HG03280 (cell line): ENCODE data around the gene FBXO46.

Experiments used
- ATAC-seq: cut with Tn5 transposase; IDR thresholded peaks from one replicate; pipeline ENCODE4 v1.9.1; 2021; ENCODE audit warnings: mild to moderate bottlenecking, moderate library complexity; ENCODE audit not compliant: unreplicated experiment

The FBXO46 gene

GRCh38 chr19:45730368-45731288 is at the start of gene FBXO46:
Gene FBXO46, minus strand, starts transcription at chr19:45730896. Its CDS starts 17,401 bp downstream, at chr19:45713495.
- ATAC-seq, result peak; percentile 95

GRCh38 chr19:45780146-45780447 is 49.4 kb upstream of the FBXO46 start:
- ATAC-seq, result no peak

GRCh38 chr19:45779231-45780145 is 48.8 kb upstream of the FBXO46 start:
- no peak for ATAC-seq

- ATAC-seq, result no peak
Measured at GRCh38 chr19:45778010-45778661, 47.4 kb upstream of the FBXO46 start.

- no peak for ATAC-seq
Measured at GRCh38 chr19:45777395-45777961, 46.8 kb upstream of the FBXO46 start.

GRCh38 chr19:45774765-45775164 is 44.1 kb upstream of the FBXO46 start:
- no peak for ATAC-seq

GRCh38 chr19:45773384-45773783 is 42.7 kb upstream of the FBXO46 start:
- no peak for ATAC-seq

GRCh38 chr19:45772912-45773311 is 42.2 kb upstream of the FBXO46 start:
- ATAC-seq, result no peak

- no peak for ATAC-seq
Measured at GRCh38 chr19:45772130-45772840, 41.6 kb upstream of the FBXO46 start.

- no peak for ATAC-seq
Measured at GRCh38 chr19:45771311-45771933, 40.7 kb upstream of the FBXO46 start.

- peak; percentile 47 for ATAC-seq
Measured at GRCh38 chr19:45770192-45771101, 39.8 kb upstream of the FBXO46 start.

GRCh38 chr19:45769821-45770191 is 39.1 kb upstream of the FBXO46 start:
- no peak for ATAC-seq

GRCh38 chr19:45768984-45769782 is 38.5 kb upstream of the FBXO46 start, which contains the start of gene SIX5:
Gene SIX5, minus strand, starts transcription at chr19:45769252. Its CDS starts 408 bp downstream, at chr19:45768844.
- peak; percentile 61 for ATAC-seq

GRCh38 chr19:45768655-45768983 is 37.9 kb upstream of the FBXO46 start:
- ATAC-seq, result no peak

- no peak for ATAC-seq
Measured at GRCh38 chr19:45767881-45768654, 37.4 kb upstream of the FBXO46 start.

GRCh38 chr19:45767410-45767880 is 36.7 kb upstream of the FBXO46 start:
- ATAC-seq, result no peak

GRCh38 chr19:45766869-45767346 is 36.2 kb upstream of the FBXO46 start:
- ATAC-seq, result no peak
